ENCODE results near the gene LIMS2. TPM values are rescaled to one million over a fixed set of nuclear protein-coding genes. Genes with fewer than 3 reads are reported as not detected.

LIMS2 gene
- total and polyA plus RNA-seq, 2 of the 8 experiments (the other 6 are each of a cell fraction or from before 2014, with no cell fraction given) = 3.3 to 4.8 TPM

DNA sequence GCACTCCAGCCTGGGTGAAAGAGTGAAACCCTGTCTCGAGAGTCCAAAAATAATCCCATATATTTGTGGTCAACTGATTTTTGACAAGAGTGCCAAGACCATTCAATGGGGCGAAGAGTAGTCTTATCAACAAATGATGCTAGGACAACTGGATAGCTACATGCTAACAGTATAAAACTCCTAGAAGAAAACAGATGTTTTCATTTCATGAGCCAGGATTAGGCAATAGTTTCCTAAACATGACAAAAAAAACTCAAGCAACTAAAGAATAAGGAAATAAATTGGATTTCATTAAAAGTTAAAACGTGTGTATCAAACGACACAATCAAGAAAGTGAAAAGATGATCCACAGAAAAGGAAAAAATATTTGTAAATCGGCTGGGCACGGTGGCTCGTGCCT is 6.3 kb downstream of the LIMS2 start:
- peaks cover 0 to 3% (median 0%) of the 10 kb centered on the region in 4 experiments; a peak in 3 of 7 replicates for H3K4me1 ChIP-seq (replicated peaks in 1 of 4; ENCODE audit: control insufficient read depth in 3 of 4, insufficient read depth in 4 of 4, low read length in 3 of 4)
- no peak overlapping the region for H2BK12ac ChIP-seq (ENCODE audit: low read depth, low read length)
- no peak overlapping the region for H3K4me2 ChIP-seq (ENCODE audit: insufficient read depth in 1 of 2, low read depth in 2 of 2, low read length in 2 of 2)
- no peak overlapping the region for H3K9ac ChIP-seq (replicated peaks in 1 of 4; ENCODE audit: extremely low read depth in 1 of 4, low read depth in 3 of 4, low read length in 3 of 4)
- peaks cover 3% of the 10 kb centered on the region; the same call in 1 of the 2 replicates for H3K23me2 ChIP-seq (ENCODE audit: low read depth, low read length)
- H2BK120ac ChIP-seq (replicated peaks; ENCODE audit: low read depth, low read length) = no peak overlapping the region
- no peak overlapping the region for H2AFZ ChIP-seq (ENCODE audit: low read length)
- H3K4ac ChIP-seq (replicated peaks; ENCODE audit: insufficient read length, low read depth, low read length) = no peak overlapping the region
- no peaks in the 10 kb centered on the region for H3K79me2 ChIP-seq (ENCODE audit: control insufficient read depth in 1 of 2, insufficient read depth in 2 of 2, low read length in 2 of 2)
- H2BK20ac ChIP-seq (ENCODE audit: low read length) = no peak overlapping the region
- FAIRE-seq = no peak
- ChIA-PET CTCF (ENCODE audit: partially characterized antibody) (no interaction called here), POLR2A (ENCODE audit: partially characterized antibody) (interaction anchor here (0.9 kb wide), 1 partner anchor 20 kb away, joined by 3 read pairs; no protein-coding TSS in a partner anchor)
- H3K18ac ChIP-seq (ENCODE audit: extremely low read depth, low read length) = no peak overlapping the region
- no peak overlapping the region for H2BK15ac ChIP-seq (ENCODE audit: low read length)
- no peak overlapping the region for H2AK5ac ChIP-seq (ENCODE audit: low read depth, low read length)
- WGBS, 2 experiments (ENCODE audit: extremely low coverage in 1 of 2, insufficient coverage in 1 of 2, insufficient read length in 1 of 2, insufficient replicate concordance in 2 of 2, low coverage in 1 of 2, low lambda C conversion rate in 2 of 2, missing lambda C conversion rate in 1 of 2) = 93% methylated on average over 7 of the region's 7 CpGs; no CpG with 5 or more reads in 1 of the 2 experiments
- no peak for DNase-seq (ENCODE audit: low read depth in 1 of 2, low spot score in 2 of 2)
- H3K23ac ChIP-seq (ENCODE audit: insufficient read length) = no peak overlapping the region
- no peak overlapping the region for H4K8ac ChIP-seq (ENCODE audit: extremely low read depth, insufficient read depth, low read length)
- no peak overlapping the region for H4K91ac ChIP-seq (replicated peaks; ENCODE audit: insufficient read length, low read length)
- H3K14ac ChIP-seq (ENCODE audit: insufficient read length) = no peak overlapping the region
- no peak overlapping the region for H4K5ac ChIP-seq (ENCODE audit: insufficient read length, low read depth, low read length)
- peaks cover 7 to 41% (median 24%) of the 10 kb centered on the region in 4 experiments for H3K27me3 ChIP-seq (replicated peaks in 1 of 4; ENCODE audit: control insufficient read depth in 3 of 4, extremely low read depth in 1 of 4, insufficient read depth in 3 of 4, low read length in 3 of 4)
- no peak overlapping the region for H3K56ac ChIP-seq (replicated peaks; ENCODE audit: insufficient read length, low read depth, low read length)
- H3K36me3 ChIP-seq (ENCODE audit: control insufficient read depth in 2 of 4, insufficient read depth in 4 of 4, low read length in 3 of 4) = no peaks in the 10 kb centered on the region
- H3K4me3 ChIP-seq (ENCODE audit: extremely low read depth in 1 of 4, insufficient read depth in 2 of 4, low read depth in 3 of 4, low read length in 4 of 4) = no peak overlapping the region
- no peak overlapping the region for H2BK5ac ChIP-seq (ENCODE audit: low read depth, low read length)
- H3K79me1 ChIP-seq (ENCODE audit: low read depth, low read length) = no peaks in the 10 kb centered on the region
- H3K27ac ChIP-seq (ENCODE audit: low read depth, low read length) = no peak overlapping the region
- H4K20me1 ChIP-seq (replicated peaks in 1 of 2; ENCODE audit: control insufficient read depth in 1 of 2, insufficient read depth in 2 of 2, low read length in 2 of 2) = no peaks in the 10 kb centered on the region
- H3K9me3 ChIP-seq (ENCODE audit: insufficient read depth in 2 of 2, low read depth in 1 of 2, low read length in 1 of 2) = no peaks in the 10 kb centered on the region
- TF ChIP-seq RNF2 (IDR thresholded peaks at IDR 0.05; ENCODE audit: borderline replicate concordance, low read depth, low read length, missing control alignments, poor library complexity, severe bottlenecking) (no peak), SP1 (IDR thresholded peaks at IDR 0.05; ENCODE audit: low read depth, low read length) (no peak), SAP30 (IDR thresholded peaks at IDR 0.05; ENCODE audit: insufficient read depth, insufficient replicate concordance, low read length) (no peak), BCL11A (IDR thresholded peaks at IDR 0.05; ENCODE audit: low read depth in 2 of 2, low read length in 2 of 2) (no peak), CREB1 (IDR thresholded peaks at IDR 0.05) (no peak), JUN (IDR thresholded peaks at IDR 0.05; ENCODE audit: low read depth, low read length) (no peak), GABPA (IDR thresholded peaks at IDR 0.05; ENCODE audit: borderline replicate concordance, insufficient read depth, low read length) (no peak), BRCA1 (IDR thresholded peaks at IDR 0.05; ENCODE audit: low read depth, low read length) (no peak), HDAC6 (IDR thresholded peaks at IDR 0.05; ENCODE audit: low read depth, low read length) (no peak), CHD1 (IDR thresholded peaks at IDR 0.05; ENCODE audit: low read depth, low read length) (no peak), TAF7 (optimal IDR thresholded peaks at IDR 0.05; ENCODE audit: borderline replicate concordance, low read depth, low read length) (no peak)
- TF ChIP-seq, protein P1, sequence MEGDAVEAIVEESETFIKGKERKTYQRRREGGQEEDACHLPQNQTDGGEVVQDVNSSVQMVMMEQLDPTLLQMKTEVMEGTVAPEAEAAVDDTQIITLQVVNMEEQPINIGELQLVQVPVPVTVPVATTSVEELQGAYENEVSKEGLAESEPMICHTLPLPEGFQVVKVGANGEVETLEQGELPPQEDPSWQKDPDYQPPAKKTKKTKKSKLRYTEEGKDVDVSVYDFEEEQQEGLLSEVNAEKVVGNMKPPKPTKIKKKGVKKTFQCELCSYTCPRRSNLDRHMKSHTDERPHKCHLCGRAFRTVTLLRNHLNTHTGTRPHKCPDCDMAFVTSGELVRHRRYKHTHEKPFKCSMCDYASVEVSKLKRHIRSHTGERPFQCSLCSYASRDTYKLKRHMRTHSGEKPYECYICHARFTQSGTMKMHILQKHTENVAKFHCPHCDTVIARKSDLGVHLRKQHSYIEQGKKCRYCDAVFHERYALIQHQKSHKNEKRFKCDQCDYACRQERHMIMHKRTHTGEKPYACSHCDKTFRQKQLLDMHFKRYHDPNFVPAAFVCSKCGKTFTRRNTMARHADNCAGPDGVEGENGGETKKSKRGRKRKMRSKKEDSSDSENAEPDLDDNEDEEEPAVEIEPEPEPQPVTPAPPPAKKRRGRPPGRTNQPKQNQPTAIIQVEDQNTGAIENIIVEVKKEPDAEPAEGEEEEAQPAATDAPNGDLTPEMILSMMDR (IDR thresholded peaks at IDR 0.05; ENCODE audit: control extremely low read depth in 1 of 3, insufficient read depth in 1 of 3, low read depth in 1 of 3, low read length in 3 of 3) = no peak
